Ishikawa (cell line): ENCODE data around the gene SHC4.

Source experiments
- TEAD4 ChIP-seq: IDR thresholded peaks from 2 replicates; pipeline ENCODE4 v1.6.1; 2012
- TF ChIP-seq, protein P1 (sequence below): IDR thresholded peaks from 2 replicates; pipeline ENCODE4 v1.6.1; 2012

- TF ChIP-seq TEAD4: no peak
- TF ChIP-seq, protein P1, sequence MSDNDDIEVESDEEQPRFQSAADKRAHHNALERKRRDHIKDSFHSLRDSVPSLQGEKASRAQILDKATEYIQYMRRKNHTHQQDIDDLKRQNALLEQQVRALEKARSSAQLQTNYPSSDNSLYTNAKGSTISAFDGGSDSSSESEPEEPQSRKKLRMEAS: no peak
Observed at GRCh38 chr15:48913141-48913540, 50.6 kb downstream of the SHC4 start.
